GM21717 (cell line): ENCODE results near the gene CCDC127.
"Not testable (repeated sequence)": the region's sequence is repeated elsewhere in the genome, so short reads cannot be mapped to it uniquely, and the experiment has no call there.

ENCODE experiments used
- ATAC-seq: cut with Tn5 transposase; IDR thresholded peaks from one replicate; pipeline ENCODE4 v1.9.1; 2021; ENCODE audit warnings: mild to moderate bottlenecking, moderate library complexity; ENCODE audit not compliant: unreplicated experiment

The CCDC127 gene

GRCh38 chr5:204462-204861 is 13.5 kb downstream of the CCDC127 start:
- no peak for ATAC-seq

DNA sequence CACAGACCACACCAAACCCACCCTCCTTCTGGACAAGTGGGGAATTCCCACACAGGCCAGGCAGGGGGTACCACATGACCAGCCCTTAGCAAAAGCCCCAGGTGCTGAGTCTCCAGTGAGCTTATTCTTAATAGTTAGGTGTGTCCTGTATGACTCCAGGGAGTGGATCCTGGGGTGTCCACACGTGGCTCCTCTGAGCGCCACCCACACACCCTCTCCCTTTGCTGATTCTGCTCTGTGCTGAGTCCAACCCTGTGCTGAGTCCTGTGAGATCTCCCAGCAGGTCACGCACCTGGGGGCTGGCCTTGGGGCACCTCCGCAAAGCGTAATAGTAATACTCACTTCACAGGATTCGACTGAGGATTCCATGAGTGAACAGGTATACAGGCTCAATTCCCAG is 14.0 kb downstream of the CCDC127 start:
- no peak for ATAC-seq

DNA sequence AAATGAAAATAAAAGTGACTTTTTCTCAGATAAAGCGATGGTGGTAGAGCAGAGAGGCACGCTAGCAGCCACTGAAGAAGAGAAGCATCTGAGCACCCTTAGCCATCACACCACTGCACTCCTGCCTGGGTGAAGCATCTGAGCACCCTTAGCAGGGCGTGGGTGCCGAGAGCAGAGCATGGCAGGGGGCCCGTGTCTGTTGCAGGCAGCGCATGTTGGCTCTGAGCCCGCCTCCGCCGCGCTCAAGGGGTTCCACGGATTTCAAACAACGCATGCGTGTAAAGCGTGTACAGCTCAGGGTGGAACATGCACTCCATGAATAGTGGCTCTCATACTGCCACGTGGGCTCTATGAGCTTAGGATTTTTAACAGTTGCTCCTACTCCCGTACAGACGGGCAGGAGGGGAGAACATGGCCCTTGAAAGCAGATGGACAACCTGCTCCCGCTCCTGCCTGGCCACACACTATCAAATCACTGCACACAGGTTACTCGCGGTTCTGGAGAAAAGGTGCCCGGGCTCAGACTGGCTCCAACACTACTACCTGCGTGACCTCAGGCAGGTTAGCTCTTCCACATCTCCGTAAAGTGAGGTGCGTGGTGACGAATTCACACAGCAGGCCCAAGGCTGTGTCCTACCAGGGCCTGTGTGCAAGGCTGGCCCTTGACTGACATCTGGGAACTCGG is 14.6 kb downstream of the CCDC127 start:
- ATAC-seq = no peak

- no peak for ATAC-seq
Measured at GRCh38 chr5:201672-202071, 16.3 kb downstream of the CCDC127 start.

GRCh38 chr5:200985-201384 is 17.0 kb downstream of the CCDC127 start:
- no peak for ATAC-seq

DNA sequence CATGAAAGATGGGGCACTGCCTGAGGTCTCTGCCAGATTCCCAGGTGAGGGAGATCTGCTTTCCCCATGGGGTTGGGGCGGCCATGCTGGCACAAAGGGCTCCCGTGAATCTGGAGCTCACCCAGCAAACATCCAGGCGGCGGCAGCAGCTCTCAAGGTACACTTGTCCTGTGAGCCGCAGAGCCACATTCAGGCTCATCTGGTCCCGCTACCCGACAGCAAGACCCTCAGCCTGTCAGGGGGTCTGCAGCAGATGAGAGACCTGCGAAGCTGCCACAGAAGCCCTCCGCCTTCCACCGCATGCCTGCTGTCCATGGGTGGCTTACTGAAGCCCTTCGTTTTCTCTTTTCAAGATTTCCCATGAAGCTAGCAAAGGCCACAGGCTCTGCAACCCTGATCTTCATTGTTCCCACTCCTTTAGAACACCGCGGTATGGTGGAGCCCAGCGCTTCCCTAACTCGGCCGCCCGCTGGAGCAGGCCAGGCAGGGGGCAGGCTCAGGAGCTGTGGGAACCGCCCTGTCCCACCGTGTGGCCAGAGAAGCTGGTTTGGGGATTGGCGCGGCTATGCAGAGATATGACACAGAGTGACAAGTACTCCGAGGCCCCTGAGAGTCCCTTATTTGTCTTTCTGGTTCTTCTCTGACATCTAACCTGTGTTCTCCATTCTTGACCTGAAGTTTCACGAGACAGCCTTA is 17.9 kb downstream of the CCDC127 start:
- ATAC-seq = no peak

DNA sequence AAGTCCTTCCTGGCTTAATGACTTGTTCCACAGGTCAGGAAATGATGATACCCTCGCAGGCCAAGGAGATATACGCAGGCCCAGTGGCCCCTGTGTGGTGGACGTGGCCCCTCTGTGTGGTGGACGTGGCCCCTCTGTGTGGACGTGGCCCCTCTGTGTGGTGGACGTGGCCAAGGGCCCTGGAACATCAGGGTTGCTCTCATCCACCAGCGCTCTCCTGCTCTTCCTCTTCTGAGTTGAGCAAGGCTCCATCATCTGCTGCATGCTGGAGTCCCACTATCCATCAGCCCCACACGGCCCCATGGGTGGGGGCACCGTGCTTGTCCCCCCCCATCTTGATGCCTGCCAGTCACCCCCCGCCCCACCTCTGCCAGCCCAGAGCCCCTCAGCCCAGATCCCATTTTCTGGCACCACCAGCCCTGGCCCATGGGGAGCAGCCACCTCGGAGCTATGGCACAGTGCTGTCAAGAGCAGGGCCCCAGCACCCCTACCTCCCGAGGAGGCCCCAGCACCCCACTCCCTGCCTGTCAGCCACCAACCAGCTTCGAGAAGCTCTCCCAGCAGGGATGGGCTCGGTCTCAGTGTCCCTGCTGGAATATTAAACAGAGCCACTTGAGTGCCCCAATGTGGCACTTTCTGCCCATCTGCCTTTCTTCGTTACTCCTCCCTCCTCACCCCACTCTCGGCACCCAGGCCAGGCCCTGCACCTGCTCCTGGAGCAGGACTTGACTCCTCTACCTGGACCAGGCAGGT is 18.6 kb downstream of the CCDC127 start:
- ATAC-seq = no peak

GRCh38 chr5:198516-199196 is 19.3 kb downstream of the CCDC127 start:
- ATAC-seq = no peak

DNA sequence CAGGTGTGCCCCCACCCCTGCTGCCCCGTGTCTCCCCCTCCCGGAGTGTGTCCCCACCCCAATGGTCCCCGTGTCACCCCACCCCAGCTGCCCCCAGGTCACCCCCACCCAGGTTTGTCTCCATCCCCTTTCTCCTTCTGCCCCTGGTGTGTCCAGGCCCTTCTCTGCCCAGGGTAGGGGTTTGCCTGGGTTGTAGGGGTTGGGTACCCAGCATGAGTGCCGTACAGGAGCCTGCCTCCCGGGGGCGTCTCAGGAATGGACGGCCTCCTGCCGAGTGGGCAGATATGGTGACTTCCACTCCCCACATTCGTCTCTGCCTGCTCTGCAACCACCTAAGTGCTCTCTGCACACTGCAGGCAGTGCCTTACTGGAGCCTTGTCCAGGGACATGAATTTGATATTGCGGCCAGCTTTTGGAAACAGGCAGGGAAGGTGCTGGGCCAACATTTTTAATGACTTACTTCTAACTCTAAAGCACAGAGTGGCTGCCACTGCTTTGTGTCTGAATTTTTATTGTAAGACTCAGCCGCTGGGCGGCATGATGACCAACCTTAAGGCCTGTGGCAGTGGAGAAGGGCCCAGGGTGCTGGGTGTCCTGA is 20.0 kb downstream of the CCDC127 start:
- no peak for ATAC-seq

DNA sequence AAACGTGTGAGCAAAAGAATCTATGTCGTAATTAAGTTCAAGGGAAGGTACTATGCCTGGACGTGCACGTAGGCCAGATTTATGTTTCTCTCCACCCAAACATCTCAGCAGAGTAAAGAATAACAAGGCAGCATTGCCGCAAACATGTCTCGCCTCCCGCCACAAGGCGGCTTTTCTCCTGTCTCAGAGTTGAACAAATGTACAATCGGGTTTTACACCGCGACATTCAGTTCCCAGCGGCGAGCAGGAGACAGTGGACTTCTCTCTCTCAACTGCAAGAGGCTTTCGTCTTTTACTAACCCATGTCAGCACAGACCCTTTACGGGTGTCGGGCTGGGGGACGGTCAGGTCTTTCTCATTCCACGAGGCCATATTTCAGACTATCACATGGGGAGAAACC is 20.9 kb downstream of the CCDC127 start:
- not testable (repeated sequence) for ATAC-seq

GRCh38 chr5:196350-196749 is 21.6 kb downstream of the CCDC127 start:
- ATAC-seq = no peak

DNA sequence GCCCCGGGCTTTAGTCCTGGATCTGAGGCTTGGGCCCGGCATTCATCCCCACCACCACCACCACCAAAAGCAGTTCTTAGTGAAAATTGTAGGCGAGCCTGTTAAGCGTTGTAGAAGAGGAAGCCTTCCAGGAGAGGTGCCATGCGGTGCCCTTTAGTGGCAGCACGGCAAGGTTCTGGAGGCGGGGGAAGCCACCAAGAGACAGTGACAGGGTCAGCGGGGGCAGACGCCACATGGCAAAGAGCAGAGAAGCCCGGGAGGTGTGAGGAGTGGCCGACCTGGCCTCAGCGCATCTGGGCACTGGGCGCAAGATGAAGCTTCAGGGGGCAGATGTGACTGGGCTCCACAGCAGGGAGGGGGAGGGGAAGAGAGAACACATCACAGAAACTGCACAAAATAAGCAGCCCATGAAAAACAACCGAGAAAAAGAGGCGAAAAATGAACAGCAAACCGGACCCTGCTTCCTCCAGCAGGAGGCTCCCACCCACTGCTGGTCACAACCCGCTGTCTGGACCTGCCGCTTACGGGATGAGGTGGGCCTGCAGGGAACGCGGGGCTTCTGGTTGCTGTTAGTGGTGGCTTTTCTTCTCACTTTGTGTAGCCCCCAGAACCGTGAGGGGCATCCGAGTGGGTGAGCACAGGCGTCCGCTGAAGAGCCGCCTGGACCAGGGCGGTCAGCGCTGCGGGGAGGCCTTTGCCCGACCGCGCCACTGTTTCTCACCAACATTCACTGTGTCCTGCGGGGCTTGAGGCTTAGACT is 22.4 kb downstream of the CCDC127 start:
- no peak for ATAC-seq

DNA sequence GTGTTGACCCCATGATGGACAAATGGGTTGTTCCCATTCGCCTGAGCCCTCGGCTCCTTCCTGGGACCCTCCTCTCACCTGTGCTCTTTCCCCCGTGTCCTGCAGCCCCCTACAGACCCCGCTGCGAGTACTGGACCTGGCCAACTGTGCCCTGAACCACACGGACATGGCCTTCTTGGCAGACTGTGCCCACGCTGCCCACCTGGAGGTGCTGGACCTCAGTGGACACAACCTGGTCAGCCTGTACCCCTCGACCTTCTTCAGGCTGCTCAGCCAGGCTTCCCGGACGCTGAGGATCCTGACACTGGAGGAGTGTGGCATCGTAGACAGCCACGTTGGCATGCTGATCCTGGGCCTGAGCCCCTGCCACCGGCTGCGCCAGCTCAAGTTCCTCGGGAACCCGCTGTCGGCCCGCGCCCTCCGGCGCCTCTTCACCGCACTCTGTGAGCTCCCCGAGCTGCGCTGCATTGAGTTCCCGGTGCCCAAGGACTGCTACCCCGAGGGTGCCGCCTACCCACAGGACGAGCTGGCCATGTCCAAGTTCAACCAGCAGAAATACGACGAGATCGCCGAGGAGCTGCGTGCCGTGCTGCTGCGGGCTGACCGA is 23.2 kb downstream of the CCDC127 start:
- no peak for ATAC-seq

GRCh38 chr5:194102-194501 is 23.9 kb downstream of the CCDC127 start:
- no peak for ATAC-seq

DNA sequence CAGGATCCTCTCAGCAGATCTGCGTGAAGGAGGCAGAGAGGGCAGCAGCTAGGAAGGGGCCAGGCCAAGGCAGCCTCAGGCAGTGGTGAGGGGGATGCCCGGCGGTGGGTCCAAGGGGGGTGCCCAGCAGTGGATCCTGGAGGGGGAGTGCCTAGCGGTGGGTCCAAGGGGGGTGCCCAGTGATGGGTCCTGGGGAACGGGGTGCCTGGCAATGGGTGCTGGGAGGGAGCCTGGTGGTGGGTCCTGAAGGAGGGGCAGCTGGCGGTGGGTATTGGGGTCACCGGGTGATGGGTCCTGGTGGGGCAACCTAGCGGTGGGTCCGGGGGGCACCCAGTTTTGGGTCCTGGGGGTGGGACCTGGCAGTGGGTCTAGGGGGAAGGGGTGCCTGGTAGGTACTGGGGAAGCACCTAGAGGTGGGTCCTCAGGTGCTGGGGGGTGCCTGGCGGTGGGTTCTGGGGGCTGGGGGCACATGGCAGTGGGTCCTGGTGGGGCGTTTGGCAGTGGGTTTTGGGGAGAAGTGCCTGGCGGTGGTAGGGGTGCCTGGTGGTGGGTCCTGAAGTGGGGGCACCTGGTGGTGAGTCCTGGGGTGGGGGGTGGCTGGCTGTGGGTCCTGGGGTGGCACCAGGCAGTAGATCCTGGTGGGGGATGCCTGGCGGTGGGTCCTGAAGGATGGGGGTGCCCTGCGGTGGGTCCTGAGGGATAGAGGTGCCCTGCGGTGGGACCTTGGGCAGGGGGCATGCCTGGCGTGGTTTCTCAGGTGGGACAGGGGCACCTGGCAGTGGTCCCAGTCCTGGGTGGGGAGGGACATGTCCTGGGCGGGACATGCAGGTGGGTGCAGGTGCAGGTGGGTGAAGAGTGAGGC is 24.8 kb downstream of the CCDC127 start:
- no peak for ATAC-seq

DNA sequence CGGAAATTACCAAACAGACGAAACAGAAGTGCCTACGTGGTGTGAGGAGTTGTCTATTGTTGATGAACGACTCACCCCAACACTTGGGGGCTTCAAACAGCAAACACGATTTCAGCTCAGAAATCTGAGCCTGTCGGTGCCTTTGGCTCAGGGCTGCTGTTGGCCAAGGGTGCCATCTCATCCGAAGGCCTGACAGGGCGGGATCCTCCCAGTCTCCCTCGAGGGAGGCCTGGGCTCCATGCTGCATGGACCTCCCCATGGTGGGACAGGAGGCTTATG is 25.3 kb downstream of the CCDC127 start:
- no peak for ATAC-seq

- no peak for ATAC-seq
Measured at GRCh38 chr5:191949-192690, 25.8 kb downstream of the CCDC127 start.
